ENCODE data around the gene MYO15A.
A peak's percentile ranks its signal among the peaks of the same experiment; 100 is the strongest.

Gene MYO15A

DNA sequence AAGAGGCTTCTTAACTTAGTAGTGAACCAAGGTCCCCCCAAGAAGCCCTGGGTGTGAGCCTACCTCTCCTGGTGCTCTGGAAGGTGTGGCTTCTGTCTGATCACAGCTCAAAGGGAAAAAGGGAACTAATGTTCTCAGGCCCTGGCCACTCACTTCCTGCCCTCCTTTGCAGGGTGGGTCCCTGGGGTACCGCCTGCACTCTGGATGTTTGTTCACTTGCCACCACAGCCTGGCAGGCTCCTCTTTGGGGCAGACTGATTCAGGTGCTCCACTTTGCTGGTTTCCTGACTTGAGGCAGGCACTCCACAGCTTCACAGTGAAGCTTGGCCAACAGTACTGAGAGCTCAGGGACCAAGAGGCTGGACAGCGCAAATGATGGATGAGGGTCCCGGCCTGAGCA is 5.9 kb upstream of the MYO15A start:
- DNase-seq = no peak

DNA sequence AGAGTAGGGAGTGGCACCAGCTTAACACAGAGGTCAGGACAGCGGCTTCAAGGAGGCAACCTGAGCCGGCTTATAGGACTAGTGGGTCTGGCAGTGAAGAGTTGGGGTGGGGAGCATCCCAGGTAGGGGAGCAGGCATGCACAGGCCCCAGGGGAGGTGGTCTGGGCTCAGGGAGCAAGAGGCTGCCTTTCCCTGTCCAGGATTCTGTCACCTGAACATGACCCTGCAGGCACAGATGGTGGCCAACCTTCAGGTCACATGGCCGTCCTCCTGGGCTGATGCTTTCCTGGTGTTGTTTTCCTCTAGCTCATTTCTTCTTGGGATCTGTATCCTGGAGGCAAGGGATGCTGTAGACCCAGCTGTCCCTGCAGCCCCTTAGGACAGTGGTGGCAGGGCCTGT is 3.5 kb upstream of the MYO15A start:
- DNase-seq = no peak

DNA sequence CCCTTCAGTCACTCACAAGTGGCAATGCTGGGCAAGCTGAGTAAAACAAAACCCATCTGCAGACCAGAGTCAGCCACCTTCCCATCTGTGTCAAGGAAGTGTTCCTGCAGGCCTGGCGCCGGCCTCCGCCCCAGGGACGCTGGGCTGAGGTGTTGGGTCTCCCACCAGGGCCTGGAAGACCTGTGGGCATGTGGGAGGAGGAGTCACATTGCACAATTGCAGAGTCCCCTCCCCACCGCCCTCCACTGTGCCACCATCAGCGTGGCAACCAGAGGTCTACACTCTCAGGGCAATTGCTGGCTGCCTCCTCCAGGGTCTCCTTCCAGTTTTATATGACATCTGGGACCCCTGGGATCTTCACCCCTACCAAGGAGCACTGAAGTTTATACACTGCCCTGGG is 3.0 kb upstream of the MYO15A start:
- no peak for DNase-seq

DNA sequence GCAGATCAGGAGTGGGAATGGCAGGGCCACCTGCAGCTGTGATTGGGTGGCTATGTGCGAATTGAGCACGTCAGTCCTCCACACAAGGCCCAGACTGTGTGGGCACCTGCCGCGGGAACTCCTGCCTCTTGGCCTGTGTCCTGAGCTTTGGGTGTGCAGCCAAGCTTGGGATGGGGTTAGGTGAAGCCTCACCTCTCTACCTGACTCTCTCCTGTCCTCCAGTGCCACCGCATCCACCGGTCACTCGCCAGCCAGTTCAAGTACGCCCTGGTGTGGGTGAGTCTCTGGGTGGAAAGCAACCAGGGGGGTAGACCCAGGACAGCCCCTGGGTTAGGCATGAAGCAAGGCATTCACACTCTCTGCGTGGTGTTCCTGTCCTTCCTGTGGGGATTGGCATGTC is 2.3 kb upstream of the MYO15A start:
- no peak for DNase-seq

GRCh38 chr17:18107061-18107790 is 1.3 kb upstream of the MYO15A start:
- DNase-seq = no peak

- no peak for DNase-seq
Observed at GRCh38 chr17:18107971-18108370, 585 bp upstream of the MYO15A start.

DNA sequence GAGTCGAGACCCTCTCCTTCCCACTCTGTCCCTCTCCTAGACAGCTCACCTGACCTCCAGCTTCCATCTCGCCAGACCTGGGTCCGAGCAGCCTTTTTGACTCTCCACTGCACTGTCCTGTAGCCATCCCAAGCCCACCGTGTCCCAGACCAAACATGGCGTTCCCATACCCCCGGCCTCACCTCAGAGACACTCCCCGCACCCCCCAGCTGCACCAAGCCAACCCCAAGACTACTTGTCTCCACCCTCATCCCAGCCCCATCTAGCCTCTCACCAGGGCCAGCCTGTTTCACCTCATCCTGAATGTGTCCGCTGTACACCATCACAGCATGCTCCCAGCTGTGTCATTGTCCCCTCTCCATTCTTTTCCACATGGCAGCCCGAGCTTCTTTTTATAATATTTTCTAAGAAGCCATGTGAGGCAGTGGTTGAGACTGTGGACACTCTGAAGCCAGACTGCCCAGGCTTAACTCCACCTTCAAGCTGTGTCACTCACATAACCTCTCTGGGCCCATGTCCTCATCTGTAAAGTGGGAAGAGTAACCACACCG is 1.5 kb downstream of the MYO15A start:
- DNase-seq = no peak

GRCh38 chr17:18110636-18111145 is 2.1 kb downstream of the MYO15A start:
- DNase-seq = no peak

- DNase-seq = no peak
Observed at GRCh38 chr17:18111330-18111971, 2.9 kb downstream of the MYO15A start.

DNA sequence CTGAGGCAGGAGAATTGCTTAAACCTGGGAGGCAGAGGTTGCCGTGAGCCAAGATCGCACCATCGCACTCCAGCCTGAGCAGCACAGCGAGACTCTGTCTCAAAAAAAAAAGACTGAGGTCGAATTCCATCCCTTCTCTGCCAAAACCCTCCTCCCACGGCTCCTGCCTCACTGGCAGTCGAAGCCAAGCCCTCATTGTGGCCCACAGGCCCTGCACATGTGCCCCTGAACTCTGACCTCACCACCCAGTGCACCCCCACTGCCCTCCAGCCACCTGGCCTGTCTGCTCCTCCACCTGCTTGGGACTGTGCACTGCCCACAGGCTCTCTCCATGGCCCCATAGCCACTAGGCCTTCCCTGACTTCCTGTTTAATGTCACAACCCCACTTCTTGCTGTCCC is 7.0 kb downstream of the MYO15A start:
- no peak for DNase-seq

- no peak for DNase-seq
Observed at GRCh38 chr17:18116078-18116477, 7.5 kb downstream of the MYO15A start.

- no peak for DNase-seq
Observed at GRCh38 chr17:18117533-18117932, 9.0 kb downstream of the MYO15A start.

DNA sequence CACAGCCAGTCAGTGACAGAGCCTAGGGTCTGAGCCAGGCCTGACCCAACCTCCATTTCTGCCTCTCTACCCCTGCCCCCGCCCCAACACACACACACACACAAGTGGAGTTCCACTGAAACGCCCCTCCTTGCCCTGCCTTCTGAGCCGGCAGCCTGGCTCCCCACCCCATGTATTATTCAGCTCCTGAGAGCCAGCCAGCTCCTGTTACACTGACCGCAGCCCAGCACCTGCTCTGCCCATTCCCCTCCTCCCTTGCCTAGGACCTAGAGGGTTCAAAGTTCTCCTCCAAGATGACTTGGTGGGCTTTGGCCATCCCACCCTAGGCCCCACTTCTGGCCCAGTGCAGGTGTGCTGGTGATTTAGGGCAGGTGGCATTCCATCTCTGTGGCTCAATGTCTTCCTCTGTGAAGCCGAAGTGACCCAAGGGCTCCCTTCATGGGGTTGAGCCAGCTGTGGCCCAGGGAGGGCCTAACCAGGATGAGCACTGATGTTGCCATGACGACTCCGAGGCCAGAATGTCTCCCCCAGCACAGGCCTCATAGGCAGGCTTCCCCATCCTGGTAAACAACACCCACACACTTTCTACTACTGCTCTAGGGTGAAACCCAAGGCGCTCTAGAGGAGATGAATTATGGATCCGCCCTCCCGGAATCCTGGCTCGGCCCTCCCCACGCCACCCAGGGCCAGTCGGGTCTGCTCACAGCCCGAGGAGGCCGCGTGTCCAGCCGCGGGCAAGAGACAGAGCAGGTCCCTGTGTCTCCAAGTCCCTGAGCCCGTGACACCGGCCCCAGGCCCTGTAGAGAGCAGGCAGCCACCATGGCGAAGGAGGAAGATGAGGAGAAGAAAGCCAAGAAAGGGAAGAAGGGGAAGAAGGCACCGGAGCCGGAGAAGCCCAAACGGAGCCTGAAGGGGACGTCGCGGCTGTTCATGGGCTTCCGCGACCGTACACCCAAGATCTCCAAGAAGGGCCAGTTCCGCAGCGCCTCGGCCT is 9.7 kb downstream of the MYO15A start:
- DNase-seq = peak; percentile 29

DNA sequence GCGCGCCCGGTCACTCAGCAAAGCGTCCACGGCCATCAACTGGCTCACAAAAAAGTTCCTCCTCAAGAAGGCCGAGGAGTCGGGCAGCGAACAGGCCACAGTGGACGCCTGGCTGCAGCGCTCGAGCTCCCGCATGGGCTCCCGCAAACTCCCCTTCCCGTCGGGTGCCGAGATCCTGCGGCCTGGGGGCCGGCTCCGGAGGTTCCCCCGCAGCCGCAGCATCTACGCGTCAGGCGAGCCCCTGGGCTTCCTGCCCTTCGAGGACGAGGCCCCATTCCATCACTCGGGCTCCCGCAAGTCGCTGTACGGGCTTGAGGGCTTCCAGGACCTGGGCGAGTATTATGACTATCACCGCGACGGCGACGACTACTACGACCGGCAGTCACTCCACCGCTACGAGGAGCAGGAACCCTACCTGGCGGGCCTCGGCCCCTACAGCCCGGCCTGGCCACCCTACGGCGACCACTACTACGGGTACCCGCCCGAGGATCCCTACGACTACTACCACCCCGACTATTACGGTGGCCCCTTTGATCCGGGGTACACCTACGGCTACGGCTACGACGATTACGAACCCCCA is 10.7 kb downstream of the MYO15A start:
- DNase-seq = no peak

DNA sequence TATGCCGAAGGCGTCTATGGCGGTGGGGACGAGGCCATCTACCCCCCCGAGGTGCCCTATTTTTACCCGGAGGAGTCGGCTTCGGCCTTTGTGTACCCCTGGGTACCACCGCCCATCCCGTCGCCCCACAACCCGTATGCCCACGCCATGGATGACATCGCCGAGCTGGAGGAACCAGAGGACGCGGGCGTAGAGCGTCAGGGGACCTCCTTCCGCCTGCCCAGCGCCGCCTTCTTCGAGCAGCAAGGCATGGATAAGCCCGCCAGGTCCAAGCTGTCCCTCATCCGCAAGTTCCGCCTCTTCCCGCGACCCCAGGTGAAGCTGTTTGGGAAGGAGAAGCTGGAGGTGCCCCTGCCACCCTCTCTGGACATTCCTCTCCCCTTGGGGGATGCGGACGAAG is 11.4 kb downstream of the MYO15A start:
- DNase-seq = no peak

GRCh38 chr17:18120461-18121017 is 12.0 kb downstream of the MYO15A start:
- no peak for DNase-seq

GRCh38 chr17:18121144-18121910 is 12.8 kb downstream of the MYO15A start:
- DNase-seq = no peak

DNA sequence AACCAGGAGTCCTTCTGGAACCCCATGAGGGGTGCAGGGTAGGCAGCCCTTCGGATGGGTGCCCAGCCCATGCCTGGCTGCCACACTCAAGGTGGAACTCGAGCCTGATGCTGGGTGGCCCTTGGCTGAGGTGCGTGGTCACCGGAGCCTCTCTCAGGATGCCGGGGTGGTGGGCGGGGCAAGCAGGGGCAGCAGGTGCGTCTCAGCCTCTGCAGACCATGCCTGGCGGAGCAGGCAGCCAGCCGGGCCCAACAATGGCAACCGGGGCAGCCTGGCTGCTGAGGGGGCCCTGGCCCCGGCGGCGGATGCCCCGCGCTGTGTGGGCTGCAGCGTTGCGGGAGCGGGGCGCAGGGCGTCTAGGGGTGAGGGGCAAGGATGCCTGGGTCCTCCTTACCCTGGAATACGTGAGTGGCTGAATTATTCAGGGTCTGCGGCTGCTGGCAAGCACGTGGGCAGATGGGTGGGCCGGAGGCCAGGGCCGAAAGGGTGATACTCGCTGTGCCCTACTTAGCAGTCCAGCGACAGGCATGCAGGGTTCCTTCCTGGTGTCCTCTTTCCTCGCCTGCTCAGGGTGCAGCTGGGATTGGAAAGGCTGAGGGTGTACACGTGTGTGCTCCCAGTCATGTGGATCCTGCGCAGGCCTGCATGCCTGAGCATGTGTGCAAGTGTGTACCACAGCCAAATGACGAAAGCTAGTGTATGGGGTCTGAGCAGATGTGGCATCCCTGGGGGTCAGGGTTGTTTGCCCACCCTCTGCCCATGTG is 14.6 kb downstream of the MYO15A start:
- DNase-seq = no peak

GRCh38 chr17:18124345-18125126 is 16.0 kb downstream of the MYO15A start:
- DNase-seq = no peak

DNA sequence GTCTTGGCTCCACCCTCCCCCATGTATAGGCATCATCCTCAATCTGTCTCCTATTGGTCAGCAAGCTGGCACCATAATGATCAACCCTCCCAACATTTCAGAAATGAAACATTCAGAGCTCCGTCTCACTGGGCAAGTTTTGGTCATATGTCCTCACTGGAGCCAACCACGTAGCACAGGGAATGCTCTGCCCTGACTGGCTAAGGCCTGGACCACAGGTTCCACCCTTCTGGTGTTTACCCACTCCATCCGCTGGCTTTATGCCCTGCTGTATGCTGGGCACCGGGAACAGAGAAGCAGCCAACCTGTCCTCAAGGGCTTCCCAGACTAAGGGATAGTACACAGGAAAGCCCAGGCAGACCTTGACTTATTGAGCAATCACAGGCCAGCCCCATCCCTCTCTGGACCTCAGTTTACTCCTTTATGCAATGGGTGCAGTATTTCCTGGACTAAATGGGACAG is 20.5 kb downstream of the MYO15A start:
- DNase-seq = no peak
